Measurements from ENCODE around the gene TMEM181.
"Not testable (repeated sequence)": the region's sequence is repeated elsewhere in the genome, so short reads cannot be mapped to it uniquely, and the experiment has no call there.

TMEM181 gene

DNA sequence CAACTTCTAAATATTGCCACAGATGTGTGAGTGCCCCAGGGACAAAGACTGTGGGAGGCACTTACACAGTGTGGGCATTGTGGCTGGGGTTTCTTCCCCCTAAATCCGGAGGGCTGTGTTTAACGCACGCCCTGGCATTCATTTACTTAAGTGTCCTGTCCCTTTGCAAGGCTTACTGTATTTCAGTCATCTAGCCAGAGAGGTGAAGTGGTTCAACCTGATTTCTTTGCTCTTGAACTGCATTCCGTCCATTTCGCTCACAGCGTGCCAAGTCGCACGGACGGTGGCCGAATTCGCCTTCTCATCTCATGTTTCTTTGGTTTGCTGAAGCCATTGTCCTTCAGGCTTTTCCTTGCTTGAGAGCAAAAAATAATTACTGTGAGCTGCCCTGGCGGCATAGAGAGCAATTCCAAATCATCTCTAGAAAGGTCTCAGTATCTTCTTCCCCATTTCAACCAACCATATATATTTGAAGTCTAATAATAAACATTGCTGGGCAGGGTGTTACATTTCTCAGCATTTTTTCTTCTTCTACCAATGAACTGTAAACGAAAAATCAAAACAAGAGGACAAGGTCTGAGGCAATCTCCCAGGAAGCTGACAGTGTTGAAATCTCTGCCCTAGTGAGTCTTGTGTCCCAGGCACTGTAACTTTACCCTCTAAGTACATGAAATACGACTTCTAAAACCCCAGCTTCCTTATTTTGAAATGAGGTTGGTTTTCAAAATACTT, 106.9 kb downstream of the TMEM181 start:
- H3K27me3 ChIP-seq (ENCODE audit: control insufficient read depth, insufficient read depth, low read length), result no peaks in the 10 kb centered on the region
- no peaks in the 10 kb centered on the region for H3K9me3 ChIP-seq (ENCODE audit: control insufficient read depth, low read length)
- H3K4me2 ChIP-seq (ENCODE audit: low read length), result peak overlapping the region; percentile 81
- H2AFZ ChIP-seq, result peak overlapping the region; percentile 85
- H3K36me3 ChIP-seq (ENCODE audit: control insufficient read depth, insufficient read depth, low read length), result no peaks in the 10 kb centered on the region
- TF ChIP-seq, protein P1, sequence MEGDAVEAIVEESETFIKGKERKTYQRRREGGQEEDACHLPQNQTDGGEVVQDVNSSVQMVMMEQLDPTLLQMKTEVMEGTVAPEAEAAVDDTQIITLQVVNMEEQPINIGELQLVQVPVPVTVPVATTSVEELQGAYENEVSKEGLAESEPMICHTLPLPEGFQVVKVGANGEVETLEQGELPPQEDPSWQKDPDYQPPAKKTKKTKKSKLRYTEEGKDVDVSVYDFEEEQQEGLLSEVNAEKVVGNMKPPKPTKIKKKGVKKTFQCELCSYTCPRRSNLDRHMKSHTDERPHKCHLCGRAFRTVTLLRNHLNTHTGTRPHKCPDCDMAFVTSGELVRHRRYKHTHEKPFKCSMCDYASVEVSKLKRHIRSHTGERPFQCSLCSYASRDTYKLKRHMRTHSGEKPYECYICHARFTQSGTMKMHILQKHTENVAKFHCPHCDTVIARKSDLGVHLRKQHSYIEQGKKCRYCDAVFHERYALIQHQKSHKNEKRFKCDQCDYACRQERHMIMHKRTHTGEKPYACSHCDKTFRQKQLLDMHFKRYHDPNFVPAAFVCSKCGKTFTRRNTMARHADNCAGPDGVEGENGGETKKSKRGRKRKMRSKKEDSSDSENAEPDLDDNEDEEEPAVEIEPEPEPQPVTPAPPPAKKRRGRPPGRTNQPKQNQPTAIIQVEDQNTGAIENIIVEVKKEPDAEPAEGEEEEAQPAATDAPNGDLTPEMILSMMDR (IDR thresholded peaks at IDR 0.05), result no peak
- H3K9ac ChIP-seq, result no peak overlapping the region
- H3K4me3 ChIP-seq (ENCODE audit: low read depth, low read length), result peak overlapping the region; percentile 49
- H3K4me1 ChIP-seq, result peaks cover 54% of the 10 kb centered on the region
- peak overlapping the region; percentile 95 for H3K27ac ChIP-seq
- H3K79me2 ChIP-seq, result no peaks in the 10 kb centered on the region

DNA sequence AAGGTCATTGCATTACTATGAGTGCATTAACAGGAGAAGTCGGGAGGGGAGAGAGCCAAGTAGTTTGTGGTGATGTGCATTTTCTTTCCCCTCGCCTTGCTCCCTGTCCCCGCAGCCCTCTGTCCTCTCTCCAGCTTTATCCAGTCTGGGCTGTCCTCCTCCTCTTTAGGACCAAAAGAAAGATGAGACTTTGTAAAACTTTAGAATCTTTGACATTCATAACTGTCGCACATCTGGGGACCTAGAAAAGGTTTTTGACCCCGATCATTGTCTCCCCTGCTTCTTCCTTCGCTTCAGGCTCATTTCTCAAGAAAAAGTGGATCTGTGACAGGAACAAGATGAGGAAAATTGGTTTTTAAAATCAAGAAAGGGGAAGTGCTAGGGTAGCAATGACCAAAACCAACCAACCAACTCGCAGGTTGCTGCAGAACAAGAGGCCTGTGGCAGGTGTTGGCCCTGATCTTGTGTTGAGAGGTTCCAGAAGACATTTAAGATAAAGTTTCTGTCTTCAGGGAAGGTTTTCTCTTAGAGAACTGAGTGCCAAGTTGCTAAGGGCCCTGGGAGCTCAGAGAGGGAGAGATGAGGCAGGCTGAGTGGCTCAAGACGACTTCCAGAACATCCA, 107.6 kb downstream of the TMEM181 start:
- H3K27me3 ChIP-seq (ENCODE audit: control insufficient read depth, insufficient read depth, low read length), result no peaks in the 10 kb centered on the region
- peak overlapping the region; percentile 85 for H2AFZ ChIP-seq
- H3K4me2 ChIP-seq (ENCODE audit: low read length), result peak overlapping the region; percentile 81
- no peaks in the 10 kb centered on the region for H3K9me3 ChIP-seq (ENCODE audit: control insufficient read depth, low read length)
- no peaks in the 10 kb centered on the region for H3K36me3 ChIP-seq (ENCODE audit: control insufficient read depth, insufficient read depth, low read length)
- H3K27ac ChIP-seq, result peak overlapping the region; percentile 95
- no peaks in the 10 kb centered on the region for H3K79me2 ChIP-seq
- H3K4me1 ChIP-seq, result peaks cover 54% of the 10 kb centered on the region
- TF ChIP-seq, protein P1 (IDR thresholded peaks at IDR 0.05), result no peak
- H3K4me3 ChIP-seq (ENCODE audit: low read depth, low read length), result peak overlapping the region; percentile 49
- H3K9ac ChIP-seq, result no peak overlapping the region

DNA sequence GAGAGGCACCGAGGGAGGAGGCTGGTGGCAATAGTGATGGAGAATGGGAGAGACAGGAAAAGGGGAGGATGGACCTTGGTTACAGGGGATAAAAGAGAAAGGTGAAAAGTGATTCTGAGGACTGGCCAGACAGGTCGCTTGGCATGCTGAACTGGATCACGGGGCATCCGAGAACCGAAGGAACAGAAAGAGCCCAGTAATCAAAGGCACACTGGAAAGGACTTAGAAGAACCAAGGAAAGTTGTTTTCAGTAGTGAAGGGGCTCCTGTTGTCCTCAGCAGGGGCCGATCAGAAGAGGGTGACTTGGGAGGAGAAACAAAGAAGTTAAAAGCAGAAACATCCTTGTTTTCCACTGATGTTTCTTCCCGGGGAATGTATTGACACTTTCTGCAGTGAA, 108.8 kb downstream of the TMEM181 start:
- no peaks in the 10 kb centered on the region for H3K27me3 ChIP-seq (ENCODE audit: control insufficient read depth, insufficient read depth, low read length)
- peak overlapping the region; percentile 95 for H3K27ac ChIP-seq
- H2AFZ ChIP-seq, result peak overlapping the region; percentile 65
- TF ChIP-seq, protein P1 (IDR thresholded peaks at IDR 0.05), result no peak
- H3K9me3 ChIP-seq (ENCODE audit: control insufficient read depth, low read length), result no peaks in the 10 kb centered on the region
- H3K4me3 ChIP-seq (ENCODE audit: low read depth, low read length), result no peak overlapping the region
- no peak overlapping the region for H3K9ac ChIP-seq
- H3K4me2 ChIP-seq (ENCODE audit: low read length), result no peak overlapping the region
- H3K4me1 ChIP-seq, result peaks cover 48% of the 10 kb centered on the region
- H3K79me2 ChIP-seq, result no peaks in the 10 kb centered on the region
- H3K36me3 ChIP-seq (ENCODE audit: control insufficient read depth, insufficient read depth, low read length), result no peaks in the 10 kb centered on the region

DNA sequence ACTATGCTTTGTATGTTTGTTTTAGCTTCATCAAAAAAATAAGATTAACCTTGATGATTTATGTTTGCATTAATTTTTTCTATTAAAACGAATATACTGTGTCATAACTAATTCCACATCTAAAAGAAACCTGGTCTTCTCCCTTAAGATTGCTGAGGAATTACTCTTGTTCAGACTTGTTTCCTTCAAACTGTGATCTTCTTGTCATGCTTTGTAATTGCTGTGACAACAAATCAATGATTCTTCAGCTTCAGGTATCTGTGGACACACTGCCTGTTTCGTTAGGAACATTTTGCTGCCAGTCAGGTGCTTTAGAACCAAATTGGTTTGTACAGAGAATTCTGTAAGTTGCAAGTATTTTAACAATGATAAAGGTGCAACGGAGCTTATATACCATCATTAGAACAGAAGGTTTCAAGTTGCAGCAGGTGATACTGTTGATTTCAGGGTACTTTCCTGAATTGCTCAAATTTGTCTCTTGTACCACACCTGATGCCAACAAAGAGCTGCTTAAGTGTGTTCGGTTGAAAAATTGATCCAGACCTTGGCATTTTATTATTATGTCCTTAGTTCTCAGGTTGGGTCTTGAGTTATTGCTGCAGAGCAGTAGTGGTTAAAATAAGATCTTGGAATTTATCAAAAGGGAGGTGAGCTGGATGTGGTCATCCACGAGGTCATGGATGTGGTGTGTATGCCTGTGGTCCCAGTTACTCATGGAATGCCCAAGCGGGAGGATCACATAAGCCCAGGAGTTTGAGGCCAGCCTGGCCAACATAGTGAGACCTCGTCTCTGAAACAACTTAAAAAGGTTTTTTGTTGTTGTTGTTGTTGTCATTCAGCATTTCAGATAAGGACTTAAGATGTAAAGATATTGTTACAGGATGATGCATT, 109.5 kb downstream of the TMEM181 start:
- H3K9me3 ChIP-seq (ENCODE audit: control insufficient read depth, low read length), result no peaks in the 10 kb centered on the region
- H3K27me3 ChIP-seq (ENCODE audit: control insufficient read depth, insufficient read depth, low read length), result no peaks in the 10 kb centered on the region
- peaks cover 41% of the 10 kb centered on the region for H3K4me1 ChIP-seq
- H3K27ac ChIP-seq, result peak overlapping the region; percentile 95
- H3K4me3 ChIP-seq (ENCODE audit: low read depth, low read length), result no peak overlapping the region
- no peaks in the 10 kb centered on the region for H3K79me2 ChIP-seq
- TF ChIP-seq, protein P1 (IDR thresholded peaks at IDR 0.05), result no peak
- peak overlapping the region; percentile 20 for H3K4me2 ChIP-seq (ENCODE audit: low read length)
- H3K36me3 ChIP-seq (ENCODE audit: control insufficient read depth, insufficient read depth, low read length), result no peaks in the 10 kb centered on the region
- H3K9ac ChIP-seq, result no peak overlapping the region
- peak overlapping the region; percentile 65 for H2AFZ ChIP-seq

DNA sequence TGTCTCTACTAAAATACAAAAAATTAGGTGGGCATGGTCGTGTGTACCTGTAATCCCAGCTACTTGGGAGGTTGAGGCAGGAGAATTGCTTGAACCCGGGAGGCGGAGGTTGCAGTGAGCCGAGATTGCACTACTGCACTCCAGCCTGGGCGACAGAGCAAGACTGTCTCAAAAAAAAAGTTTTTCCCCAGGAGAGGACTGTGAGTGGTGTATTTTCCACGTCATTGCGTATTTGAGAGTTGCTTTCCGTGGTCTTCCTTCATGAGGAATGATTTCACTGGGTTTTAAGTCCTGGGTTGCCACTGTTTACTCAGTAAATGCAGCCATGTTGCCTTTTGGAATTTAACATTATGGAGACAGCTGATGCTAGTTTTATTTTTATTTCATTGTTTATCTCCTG, 112.2 kb downstream of the TMEM181 start:
- peaks cover 31% of the 10 kb centered on the region for H3K4me1 ChIP-seq
- H3K27ac ChIP-seq; H3K79me2 ChIP-seq; H3K9ac ChIP-seq; H3K4me2 ChIP-seq (ENCODE audit: low read length); H3K27me3 ChIP-seq (ENCODE audit: control insufficient read depth, insufficient read depth, low read length); H3K9me3 ChIP-seq (ENCODE audit: control insufficient read depth, low read length); H3K36me3 ChIP-seq (ENCODE audit: control insufficient read depth, insufficient read depth, low read length); H3K4me3 ChIP-seq (ENCODE audit: low read depth, low read length); H2AFZ ChIP-seq: not testable (repeated sequence)

Measured in parathyroid adenoma (tissue), 2 donors.